Measurements from ENCODE around the gene PTCD3.

PTCD3 gene

GRCh38 chr2:86105969-86106945, at the start of gene PTCD3:
TSS of gene PTCD3 (plus strand) at chr2:86106235. CDS start at chr2:86106248, 13 bp downstream.
- DNase-seq: peak; percentile 26

GRCh38 chr2:86056590-86057331, 49.3 kb upstream of the PTCD3 start:
- no peak for DNase-seq

GRCh38 chr2:86062043-86062442, 44.0 kb upstream of the PTCD3 start:
- DNase-seq: no peak

GRCh38 chr2:86064006-86064405, 42.0 kb upstream of the PTCD3 start:
- no peak for DNase-seq

- DNase-seq: no peak
These were observed 40.5 kb upstream of the PTCD3 start for GRCh38 chr2:86065512-86065911.

GRCh38 chr2:86066007-86066578, 39.9 kb upstream of the PTCD3 start:
- DNase-seq: no peak

GRCh38 chr2:86066915-86067314, 39.1 kb upstream of the PTCD3 start:
- no peak for DNase-seq

GRCh38 chr2:86068136-86068588, 37.9 kb upstream of the PTCD3 start:
- DNase-seq: no peak

- DNase-seq: no peak
These were observed 37.4 kb upstream of the PTCD3 start for GRCh38 chr2:86068648-86069047.

GRCh38 chr2:86069091-86069685, 36.8 kb upstream of the PTCD3 start:
- DNase-seq: no peak

- no peak for DNase-seq
These were observed 36.2 kb upstream of the PTCD3 start for GRCh38 chr2:86069783-86070339.

- DNase-seq: no peak
These were observed 35.2 kb upstream of the PTCD3 start for GRCh38 chr2:86070868-86071267.

GRCh38 chr2:86072271-86072858, 33.7 kb upstream of the PTCD3 start:
- no peak for DNase-seq

- no peak for DNase-seq
These were observed 32.8 kb upstream of the PTCD3 start for GRCh38 chr2:86073225-86073624.

- no peak for DNase-seq
These were observed 31.8 kb upstream of the PTCD3 start for GRCh38 chr2:86074256-86074655.

- DNase-seq: no peak
These were observed 31.2 kb upstream of the PTCD3 start for GRCh38 chr2:86074811-86075210.

GRCh38 chr2:86075886-86076285, 30.1 kb upstream of the PTCD3 start:
- DNase-seq: no peak

GRCh38 chr2:86078774-86079545, 27.1 kb upstream of the PTCD3 start:
- no peak for DNase-seq

GRCh38 chr2:86079981-86080911, 25.8 kb upstream of the PTCD3 start:
- no peak for DNase-seq

- DNase-seq: no peak
These were observed 24.3 kb upstream of the PTCD3 start for GRCh38 chr2:86081724-86082123.
